Glutamatergic neuron (in vitro differentiated cells): ENCODE results near the gene CLEC16A. TPM values are rescaled to one million over a fixed set of nuclear protein-coding genes. Genes with fewer than 3 reads are reported as not detected.

Experiments
- DNase-seq: peaks from one replicate; pipeline ENCODE4 v3.0.0; 2022
- H3K27ac Mint-ChIP-seq: one replicate; pipeline ENCODE4 v1.8.0; 2020; ENCODE audit warnings: mild to moderate bottlenecking, mixed read lengths, inconsistent platforms; ENCODE audit not compliant: unreplicated experiment
- H3K27me3 Mint-ChIP-seq: one replicate; pipeline ENCODE4 v1.8.0; 2020; ENCODE audit warnings: mild to moderate bottlenecking, moderate library complexity, mixed read lengths, inconsistent platforms; ENCODE audit not compliant: unreplicated experiment
- H3K36me3 Mint-ChIP-seq: one replicate; pipeline ENCODE4 v1.8.0; 2020; ENCODE audit warnings: mild to moderate bottlenecking, mixed read lengths, inconsistent platforms; ENCODE audit not compliant: unreplicated experiment
- H3K4me1 Mint-ChIP-seq: one replicate; pipeline ENCODE4 v1.8.0; 2020; ENCODE audit warnings: mild to moderate bottlenecking, low read depth, mixed read lengths, inconsistent platforms; ENCODE audit not compliant: unreplicated experiment
- H3K4me3 Mint-ChIP-seq: one replicate; pipeline ENCODE4 v1.8.0; 2020; ENCODE audit warnings: mild to moderate bottlenecking, mixed read lengths, inconsistent platforms; ENCODE audit not compliant: unreplicated experiment
- H3K9me3 Mint-ChIP-seq: one replicate; pipeline ENCODE4 v1.8.0; 2020; ENCODE audit warnings: mild to moderate bottlenecking, moderate library complexity, mixed read lengths, inconsistent platforms; ENCODE audit not compliant: unreplicated experiment
- total RNA-seq: library from RNA; stranded (reverse); fragmentation: NEBNext Ultra II Directional; extraction: Animal tissue kit (Norgen Biotek cat#: 25700); gene quantifications from one replicate; pipeline ENCODE4 v1.2.1, GENCODE V29; 2021; ENCODE audit not compliant: unreplicated experiment
- TF ChIP-seq, protein P1 (sequence below): fragments of 200-600 bp; sonication (generic); IDR thresholded peaks from one replicate; pipeline ENCODE4 v1.5.0; 2021; ENCODE audit not compliant: partially characterized antibody, unreplicated experiment

CLEC16A gene
- total RNA-seq, 1 donor from 2014 or later, result 43.0 TPM

DNA sequence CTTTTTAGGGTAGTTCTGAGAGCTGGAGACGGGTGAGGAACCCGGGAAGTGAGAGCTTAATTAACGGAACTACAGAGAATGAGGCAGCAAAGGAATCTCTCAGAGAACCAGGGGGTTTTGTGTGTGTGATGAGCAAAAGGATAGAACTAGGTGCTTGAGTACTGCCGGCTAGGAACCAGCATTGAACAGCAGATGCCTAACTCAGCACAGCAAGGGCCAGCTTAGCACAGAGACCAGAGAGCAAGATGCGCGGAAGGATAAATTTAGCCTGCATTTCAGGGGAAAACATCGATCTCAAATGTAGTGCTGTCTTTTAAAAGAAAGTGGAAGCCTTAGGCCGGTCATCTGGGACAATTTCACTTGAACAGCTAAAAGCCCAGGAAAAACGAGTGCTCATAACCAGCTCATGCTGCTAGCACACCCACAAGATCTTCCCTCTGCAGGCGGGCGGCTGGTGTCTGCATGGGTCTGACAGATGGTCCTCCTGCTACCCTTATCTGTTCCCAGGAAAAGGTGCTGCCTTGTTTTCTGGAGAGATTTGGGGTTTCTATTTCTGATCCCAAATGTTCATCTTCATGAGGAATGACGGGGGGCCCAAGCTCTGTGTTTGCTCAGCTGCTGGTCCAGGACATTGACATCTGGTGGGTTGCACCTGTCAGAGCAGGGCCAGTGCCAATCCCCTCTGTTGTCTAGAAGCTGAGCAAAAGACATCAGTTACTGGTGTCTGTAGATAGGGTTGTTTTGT, 207.7 kb downstream of the CLEC16A start:
- Mint-ChIP-seq H3K27me3 (peaks cover 18% of the 10 kb centered on the region), H3K9me3 (peaks cover 22% of the 10 kb centered on the region), H3K27ac (peak overlapping the region; percentile 96), H3K4me3 (peak overlapping the region; percentile 80), H3K4me1 (peaks cover 57% of the 10 kb centered on the region), H3K36me3 (no peaks in the 10 kb centered on the region)
- TF ChIP-seq, protein P1, sequence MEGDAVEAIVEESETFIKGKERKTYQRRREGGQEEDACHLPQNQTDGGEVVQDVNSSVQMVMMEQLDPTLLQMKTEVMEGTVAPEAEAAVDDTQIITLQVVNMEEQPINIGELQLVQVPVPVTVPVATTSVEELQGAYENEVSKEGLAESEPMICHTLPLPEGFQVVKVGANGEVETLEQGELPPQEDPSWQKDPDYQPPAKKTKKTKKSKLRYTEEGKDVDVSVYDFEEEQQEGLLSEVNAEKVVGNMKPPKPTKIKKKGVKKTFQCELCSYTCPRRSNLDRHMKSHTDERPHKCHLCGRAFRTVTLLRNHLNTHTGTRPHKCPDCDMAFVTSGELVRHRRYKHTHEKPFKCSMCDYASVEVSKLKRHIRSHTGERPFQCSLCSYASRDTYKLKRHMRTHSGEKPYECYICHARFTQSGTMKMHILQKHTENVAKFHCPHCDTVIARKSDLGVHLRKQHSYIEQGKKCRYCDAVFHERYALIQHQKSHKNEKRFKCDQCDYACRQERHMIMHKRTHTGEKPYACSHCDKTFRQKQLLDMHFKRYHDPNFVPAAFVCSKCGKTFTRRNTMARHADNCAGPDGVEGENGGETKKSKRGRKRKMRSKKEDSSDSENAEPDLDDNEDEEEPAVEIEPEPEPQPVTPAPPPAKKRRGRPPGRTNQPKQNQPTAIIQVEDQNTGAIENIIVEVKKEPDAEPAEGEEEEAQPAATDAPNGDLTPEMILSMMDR, result no peak
- DNase-seq, result peak; percentile 68

DNA sequence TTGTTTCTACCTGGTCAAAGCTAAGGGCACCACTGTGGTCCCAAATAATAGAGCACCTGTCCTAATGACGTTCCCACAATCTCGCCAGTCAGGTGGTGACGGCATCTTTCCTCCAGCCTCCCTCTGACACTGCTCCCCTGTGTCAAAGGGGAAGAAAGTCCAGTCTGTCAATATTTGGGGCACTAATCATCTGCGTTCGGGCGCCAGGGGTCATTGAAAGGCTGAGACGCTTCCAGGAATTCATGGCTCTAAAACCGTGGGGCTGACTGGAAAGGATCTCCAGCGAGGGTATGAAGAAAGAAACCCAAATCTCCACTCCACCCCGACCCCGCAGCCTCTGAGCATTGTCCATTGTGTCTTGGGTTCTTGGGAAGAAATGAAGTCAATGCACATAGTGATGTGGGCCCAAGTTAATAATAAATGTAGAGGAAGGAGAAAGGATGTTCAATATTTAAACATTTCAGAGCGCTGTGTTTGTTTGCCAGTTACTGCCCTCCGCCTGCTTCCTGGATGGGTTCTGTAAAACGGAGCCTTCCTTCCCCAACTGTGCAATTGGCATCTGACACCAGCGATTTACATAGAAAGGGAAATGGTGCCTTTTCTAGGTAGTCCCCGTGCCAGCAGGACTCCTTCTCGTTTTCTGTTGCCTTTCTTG, 208.4 kb downstream of the CLEC16A start:
- DNase-seq, result no peak
- Mint-ChIP-seq H3K27me3 (peaks cover 21% of the 10 kb centered on the region), H3K4me1 (peaks cover 64% of the 10 kb centered on the region), H3K4me3 (peak overlapping the region; percentile 52), H3K9me3 (peaks cover 23% of the 10 kb centered on the region), H3K27ac (peak overlapping the region; percentile 96), H3K36me3 (no peaks in the 10 kb centered on the region)
- TF ChIP-seq, protein P1, result no peak

DNA sequence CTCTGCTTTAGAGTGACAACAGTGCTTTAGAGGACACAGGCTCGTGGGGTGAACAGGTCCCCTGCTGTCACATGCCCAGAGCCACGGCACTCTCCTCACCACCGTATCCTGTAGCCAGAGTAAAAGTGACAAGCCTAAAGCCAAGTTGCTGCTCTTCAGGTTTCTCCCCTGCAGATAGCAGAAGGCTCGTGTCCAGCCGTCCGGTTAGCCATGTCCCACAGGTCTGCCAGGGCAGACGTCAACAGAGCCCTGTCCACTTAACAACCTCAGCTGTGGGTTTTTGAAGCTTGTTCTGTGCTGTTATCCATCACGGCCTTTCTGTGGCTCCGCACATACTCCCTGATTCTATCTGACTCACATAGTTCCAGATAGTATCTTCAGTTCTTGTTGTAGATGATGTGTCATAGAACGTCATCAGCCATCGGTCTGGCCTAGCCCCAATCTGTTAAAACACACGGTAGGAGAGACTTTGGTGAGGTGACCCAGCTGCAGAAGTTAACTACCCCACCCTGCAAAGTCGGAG, 211.0 kb downstream of the CLEC16A start:
- peaks cover 67% of the 10 kb centered on the region for H3K4me1 Mint-ChIP-seq

GRCh38 chr16:11156401-11156800, 212.0 kb downstream of the CLEC16A start:
- H3K36me3 Mint-ChIP-seq, result no peaks in the 10 kb centered on the region

More for the DNA sequence above, 211.0 kb downstream of the CLEC16A start:
- TF ChIP-seq, protein P1, result no peak
- Mint-ChIP-seq H3K9me3 (peaks cover 19% of the 10 kb centered on the region), H3K27ac (peak overlapping the region; percentile 48), H3K36me3 (no peaks in the 10 kb centered on the region), H3K4me3 (no peak overlapping the region), H3K27me3 (peaks cover 23% of the 10 kb centered on the region)
- DNase-seq, result no peak

More at GRCh38 chr16:11156401-11156800, 212.0 kb downstream of the CLEC16A start:
- peak; percentile 83 for DNase-seq
- Mint-ChIP-seq H3K27ac (peak overlapping the region; percentile 90), H3K27me3 (peaks cover 23% of the 10 kb centered on the region), H3K4me1 (peaks cover 60% of the 10 kb centered on the region), H3K9me3 (peaks cover 18% of the 10 kb centered on the region), H3K4me3 (no peak overlapping the region)
- TF ChIP-seq, protein P1, result no peak
